Stimulated activated CD8-positive, alpha-beta memory T cell treated with anti-CD3 and anti-CD28 coated beads, Interleukin-2, amount 100 ng/mL, for 1 hour (primary cell): ENCODE results near the gene CARMIL1.

Experiments used
- DNase-seq, 2 donors: peaks; one replicate each; pipeline ENCODE4 v3.0.0-alpha.2; 2020; ENCODE audit warnings: low read depth in 2 of 2

The CARMIL1 gene

DNA sequence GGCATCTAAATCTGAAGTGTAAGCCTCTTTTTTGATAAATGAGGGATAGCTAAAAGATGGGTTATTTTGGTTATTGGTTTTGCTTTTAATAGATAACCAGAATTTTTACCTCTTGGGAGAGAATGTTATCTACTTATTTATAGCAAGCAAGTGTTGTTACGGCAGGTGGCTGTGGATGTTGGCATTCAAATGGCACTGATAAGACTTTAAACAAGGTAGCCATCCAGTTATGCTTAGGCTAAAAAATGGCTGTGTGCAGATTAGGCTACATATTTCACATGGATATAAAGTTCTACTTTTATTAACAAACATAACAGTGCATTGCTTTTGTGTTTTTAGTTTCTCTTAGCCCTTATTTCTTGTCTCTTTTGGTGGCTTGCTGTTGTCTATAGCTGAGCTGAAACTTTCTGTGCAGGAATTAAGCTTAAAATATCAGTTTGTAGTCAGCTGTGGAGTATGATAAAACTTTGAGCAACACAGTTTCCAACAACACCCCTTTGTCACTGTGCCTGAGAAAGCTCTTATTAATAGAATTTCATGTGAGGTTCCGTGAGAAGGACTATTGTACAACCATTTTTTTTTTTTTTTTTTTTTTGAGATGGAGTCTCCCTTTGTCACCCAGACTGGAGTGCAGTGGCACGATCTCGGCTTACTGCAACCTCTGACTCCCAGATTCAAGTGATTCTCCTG is 28.8 kb downstream of the CARMIL1 start:
- DNase-seq: no peak

DNA sequence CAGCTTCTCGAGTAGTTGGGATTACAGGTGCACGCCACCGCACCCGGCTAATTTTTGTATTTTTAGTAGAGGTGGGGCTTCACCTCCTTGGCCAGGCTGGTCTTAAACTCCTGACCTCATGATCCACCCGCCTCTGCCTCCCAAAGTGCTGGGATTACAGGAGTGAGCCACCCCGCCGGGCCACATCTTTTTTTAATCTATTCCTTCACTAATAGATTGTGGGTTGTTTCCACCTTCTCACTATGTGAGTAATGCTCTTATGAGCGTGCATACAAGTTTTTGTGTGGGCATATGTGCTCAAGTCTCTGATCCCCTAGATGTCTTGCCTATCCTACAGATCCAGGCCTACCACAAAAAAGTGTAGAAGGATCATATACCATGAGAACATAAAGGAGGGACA is 30.7 kb downstream of the CARMIL1 start:
- no peak for DNase-seq

DNA sequence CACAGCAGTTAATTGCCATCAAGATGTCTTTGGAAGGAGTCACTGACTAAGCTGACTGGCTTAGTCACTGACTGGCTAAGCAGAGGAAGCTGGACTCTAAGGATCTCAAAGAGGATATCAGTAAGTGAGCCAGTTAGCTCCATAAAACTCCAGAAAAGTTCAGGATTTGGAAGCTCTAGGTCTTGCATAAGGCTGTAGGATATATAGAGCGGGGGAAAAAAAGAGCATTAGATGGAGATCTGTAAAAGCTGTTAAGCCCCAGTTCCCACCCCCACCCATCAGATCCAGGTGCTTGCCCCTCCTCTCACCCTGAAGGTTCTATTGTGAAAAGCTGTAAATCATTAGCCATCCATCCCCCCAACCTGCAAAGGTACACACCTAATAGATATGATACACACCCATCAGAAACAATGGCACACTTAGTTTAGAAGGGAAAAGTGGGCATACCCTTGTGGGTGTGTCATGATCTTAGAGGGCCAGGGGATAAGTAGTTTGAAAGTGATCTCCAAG is 32.2 kb downstream of the CARMIL1 start:
- no peak for DNase-seq

DNA sequence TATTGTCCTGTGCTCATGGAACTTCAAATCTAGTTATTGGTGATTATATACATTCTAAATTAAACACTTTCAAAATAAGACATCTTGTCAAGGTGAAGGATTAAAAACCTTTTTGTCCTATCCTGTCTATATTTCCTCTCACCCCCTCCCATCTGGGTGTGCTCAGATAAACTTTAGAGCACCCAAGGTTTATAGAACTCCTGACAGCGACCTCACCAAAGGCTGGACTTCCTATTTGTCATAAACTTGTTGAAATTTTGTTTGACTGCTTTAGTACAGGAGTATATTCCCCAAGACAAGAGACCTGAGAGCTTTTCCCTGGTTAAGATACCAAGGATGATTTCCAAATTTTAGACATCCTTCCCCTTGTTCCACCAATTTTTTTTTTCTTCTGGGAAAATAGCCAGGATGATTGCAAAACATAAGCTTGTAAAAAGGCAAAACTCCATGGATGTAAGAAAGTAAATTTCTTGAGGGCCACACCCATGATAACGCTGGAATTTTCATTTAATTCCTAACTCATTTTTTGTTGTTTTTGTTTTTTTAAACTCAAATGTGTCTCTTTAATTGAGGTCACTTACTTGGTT is 33.0 kb downstream of the CARMIL1 start:
- DNase-seq: no peak

DNA sequence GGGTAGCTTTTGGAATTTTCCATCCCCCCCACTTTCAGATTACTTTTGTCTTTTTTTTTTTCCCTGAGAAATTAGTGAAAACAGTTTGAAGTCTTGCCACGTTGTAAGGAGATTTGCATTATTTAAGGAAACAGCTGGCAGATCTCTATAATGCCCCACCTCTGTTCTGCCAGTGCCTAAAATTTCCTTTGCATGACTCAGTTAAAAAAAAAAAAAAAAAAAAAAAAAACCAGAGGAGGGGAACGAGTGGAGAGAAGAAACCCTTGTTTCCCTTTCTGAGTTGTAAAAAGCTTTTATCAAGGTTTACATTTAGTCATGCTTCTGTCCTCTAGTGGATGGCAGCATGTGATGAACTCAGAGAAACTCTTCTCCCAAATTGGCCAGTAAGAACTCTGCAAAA is 33.5 kb downstream of the CARMIL1 start:
- DNase-seq: no peak

DNA sequence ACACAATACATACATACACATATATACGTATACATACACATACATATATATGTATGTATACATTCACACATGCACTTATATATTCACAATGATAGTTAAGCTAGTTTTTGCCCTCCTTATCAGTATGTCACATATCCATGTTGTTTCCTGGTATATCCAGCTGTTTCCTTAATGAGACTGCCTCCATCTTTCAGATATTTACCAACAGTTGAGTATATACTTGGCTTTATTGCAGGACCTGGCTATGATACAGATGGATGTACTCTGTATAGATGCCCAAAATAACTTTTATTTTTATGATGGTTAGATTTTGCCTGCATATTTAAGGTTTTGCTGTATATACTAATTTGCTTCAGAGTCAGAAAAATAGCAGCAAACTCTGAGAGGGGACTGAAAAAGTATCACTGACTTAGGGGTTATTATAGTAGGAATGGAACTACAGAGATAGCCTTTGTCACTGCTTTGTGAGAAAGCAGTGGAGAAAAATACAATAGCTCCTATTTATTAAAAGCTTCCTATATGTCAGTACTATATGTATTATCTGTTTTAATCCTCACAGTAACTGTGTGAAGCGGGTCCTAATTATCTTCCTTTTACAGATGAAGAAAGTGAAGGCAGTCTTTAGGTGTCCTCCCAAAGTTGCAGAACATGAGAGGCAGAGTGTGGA is 35.5 kb downstream of the CARMIL1 start:
- no peak for DNase-seq

DNA sequence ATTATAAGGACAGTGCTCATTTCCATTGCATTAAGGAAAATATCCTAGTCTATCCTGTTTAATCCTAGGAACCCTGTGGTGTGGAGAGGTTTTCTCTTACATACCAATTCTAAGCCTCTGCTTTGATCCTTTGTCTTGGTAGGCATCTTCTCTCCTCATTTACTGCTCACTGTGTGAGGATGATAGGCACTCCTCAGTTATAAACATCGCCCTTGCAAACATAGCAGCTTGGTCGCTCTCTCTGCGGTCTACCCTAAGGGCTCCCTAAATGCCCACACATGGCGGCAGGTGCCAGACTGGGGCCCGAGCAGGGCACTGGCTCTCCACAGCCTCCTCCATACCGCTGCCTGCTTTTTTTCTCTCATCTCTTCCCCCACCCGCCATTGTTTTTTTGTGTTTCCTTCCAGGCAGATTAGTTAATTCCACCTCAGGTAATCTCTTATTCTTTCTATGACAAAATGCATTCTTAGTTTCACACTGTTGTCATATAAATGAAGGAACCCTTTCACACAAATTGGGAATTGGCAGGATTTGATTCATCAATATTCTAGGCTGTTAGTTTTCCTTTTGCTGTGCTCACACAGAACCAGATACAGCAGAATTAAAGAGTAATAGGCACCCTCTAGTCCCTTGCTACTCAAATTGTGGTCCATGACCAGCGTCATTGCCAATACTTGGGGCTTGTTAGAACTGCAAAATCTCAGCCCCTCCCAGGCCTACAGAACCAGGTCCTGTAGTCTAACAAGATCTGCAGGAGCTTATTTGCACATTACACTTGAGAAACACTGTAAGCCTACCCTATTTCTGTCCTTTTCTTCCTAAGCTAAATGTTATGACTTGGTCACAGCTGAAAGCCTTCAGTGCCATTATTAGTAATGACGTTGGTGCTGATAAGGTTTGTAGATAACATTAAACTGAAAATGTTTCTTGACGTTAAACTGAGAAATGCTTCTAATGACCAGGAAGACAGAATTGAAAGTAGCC is 36.3 kb downstream of the CARMIL1 start:
- DNase-seq: no peak

DNA sequence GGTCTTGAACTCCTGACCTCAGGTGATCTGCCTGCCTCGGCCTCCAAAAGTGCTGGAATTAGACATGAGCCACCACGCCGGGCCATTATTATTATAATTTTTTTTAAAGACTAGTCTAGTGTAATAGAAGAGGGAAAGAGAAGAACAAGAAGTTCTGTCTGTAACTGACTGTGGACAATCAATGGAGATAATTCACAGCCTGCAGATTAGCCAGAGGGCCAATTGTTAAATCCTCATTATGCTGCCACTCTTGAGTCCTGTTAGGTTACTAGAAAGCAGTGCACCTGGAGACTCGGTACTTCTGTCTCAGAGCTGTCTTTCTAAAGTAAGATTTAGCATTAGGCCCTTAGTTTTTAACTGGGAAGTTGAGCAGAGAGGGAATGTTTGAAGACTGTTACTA is 37.5 kb downstream of the CARMIL1 start:
- DNase-seq: no peak

DNA sequence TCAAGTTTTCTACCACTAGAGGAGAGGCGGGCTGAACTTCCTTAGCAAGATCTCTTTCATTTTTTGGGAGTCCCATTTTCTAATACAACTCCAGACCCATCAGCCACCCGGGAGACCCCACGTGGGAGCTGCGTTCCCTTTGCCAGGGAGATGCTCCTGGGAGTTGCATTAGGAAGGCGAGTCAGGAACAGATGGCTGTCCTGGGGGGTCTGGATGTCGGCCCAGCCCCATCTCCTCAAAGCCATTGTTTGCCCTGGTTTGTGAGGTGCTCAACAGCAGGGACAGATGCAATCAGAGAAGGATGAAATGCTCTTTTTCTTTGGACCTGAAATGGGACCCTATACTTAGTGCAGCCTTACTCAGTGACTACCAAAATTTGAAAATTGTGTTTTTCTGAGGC is 39.4 kb downstream of the CARMIL1 start:
- DNase-seq: no peak

DNA sequence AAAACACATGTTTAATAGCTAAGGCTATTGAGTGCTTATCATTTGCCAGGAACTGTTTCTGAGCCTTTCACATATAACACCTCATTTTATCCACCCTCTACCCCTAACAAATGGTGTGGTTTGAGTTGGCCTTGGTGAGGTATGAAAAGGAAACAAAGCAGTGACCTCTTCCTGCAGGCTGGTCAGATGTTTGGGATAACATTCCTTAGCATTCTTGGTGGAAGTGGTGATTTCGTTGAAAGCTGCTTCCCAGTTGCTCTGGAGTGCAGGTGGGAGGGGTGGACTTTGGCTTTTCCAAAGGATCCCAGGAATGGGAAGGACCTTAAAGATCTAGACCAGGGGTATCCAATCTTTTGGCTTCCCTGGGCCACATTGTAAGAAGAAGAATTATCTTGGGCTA is 41.3 kb downstream of the CARMIL1 start:
- DNase-seq: no peak

DNA sequence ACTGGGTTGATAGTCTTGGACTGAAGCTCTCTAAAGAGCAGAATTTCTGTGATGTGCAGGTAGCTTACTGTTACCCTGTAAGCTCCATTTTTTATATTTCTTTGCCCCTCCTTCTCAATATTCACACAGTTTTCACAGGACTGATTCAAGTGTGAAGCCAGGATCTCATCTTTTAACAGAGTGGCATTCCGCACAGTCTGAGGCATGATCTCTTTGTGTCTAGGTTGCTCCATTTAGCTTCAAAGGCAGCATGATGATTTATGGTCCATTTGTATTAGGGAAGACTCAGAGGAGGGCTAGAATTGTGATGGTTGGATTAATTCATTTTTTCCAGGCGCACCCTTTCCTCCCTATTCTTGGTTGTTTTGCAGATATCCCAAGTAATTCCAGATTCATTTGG is 43.5 kb downstream of the CARMIL1 start:
- no peak for DNase-seq

DNA sequence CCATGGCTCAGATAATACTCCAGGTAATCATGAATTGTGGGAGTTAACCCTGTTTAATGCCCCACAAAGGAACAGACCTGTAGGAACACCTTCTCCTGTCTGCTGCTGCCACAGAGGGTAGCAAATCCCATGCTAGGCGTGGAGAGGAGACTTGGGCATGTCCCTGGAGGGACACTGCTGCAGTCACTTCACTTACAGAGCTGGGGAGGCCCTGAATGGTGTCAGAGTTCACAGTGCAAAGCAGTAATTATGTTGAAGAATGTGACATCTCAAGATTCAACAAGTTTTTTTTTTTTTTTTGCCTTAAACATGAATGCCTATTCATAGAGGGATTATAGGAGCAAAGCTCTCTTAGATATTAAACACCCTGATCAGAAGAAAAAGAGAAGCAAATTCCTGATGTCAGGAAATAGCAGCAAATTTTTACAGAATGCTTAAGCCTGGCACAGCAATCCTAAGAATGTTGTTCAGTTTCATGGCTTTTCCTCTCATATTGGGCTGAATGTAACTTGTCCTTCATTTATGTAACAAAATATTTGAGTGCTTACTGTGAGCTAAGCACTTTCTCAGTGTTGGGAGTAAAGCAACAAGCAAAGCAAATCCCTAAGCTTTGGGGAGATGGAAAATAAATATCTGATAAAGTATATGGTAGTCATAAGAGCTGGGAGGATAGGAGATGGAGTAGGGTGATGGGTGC is 45.0 kb downstream of the CARMIL1 start:
- DNase-seq: no peak

DNA sequence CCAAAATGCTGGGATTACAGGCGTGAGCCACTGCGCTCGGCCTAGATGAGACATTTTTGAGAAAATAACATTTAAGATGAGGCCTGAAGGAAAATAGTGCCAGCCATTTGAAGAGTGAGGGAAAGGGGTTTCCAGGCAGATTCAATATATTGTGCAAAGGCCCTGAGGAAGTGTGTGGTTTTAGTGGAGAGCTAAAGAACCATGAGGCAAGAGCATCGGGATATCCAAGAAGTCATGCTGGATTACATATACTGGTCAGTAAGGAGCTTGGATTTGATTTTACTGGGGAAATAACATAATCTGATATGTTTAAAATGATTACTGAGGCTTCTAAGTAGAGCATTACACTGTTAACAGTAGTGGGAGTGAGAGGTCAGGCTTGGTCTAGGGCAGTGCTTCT is 47.0 kb downstream of the CARMIL1 start:
- no peak for DNase-seq

DNA sequence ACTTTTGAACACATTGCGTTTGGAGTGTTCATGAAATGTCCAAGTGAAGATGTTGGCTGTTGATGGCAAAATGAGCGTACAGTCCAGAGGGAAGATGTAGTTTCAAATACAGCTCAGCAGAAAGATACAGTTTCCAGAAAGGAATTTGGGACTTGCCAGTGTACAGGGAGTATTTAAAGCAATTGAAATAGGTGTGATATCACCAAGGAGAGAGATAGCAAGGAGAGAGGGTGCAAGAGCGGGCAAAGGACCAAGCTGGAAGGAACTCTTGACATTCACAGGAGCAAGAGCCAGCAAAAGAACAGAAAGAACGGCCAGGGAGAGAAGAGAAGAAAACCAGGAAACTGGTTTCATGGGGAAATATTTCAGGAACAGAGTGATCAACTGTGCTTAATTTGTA is 47.8 kb downstream of the CARMIL1 start:
- no peak for DNase-seq

DNA sequence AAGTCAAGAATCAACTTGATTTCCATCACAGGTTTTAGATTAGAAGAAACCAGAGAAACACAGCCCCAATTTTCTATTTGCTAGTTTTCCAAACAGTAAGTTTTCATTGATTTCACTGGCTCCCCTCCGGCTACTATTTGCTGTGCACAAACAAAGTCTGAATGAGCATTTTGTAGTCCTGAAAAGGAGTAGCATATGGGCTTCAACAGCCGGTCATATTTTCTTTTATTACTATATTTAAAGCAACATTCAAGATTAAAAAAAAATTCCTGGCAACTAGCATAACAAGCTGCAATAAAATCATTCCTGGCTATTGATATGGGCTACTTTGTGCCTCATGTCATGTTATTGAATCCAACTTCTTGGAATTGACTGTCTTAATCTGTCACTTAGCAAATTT is 48.3 kb downstream of the CARMIL1 start:
- no peak for DNase-seq

DNA sequence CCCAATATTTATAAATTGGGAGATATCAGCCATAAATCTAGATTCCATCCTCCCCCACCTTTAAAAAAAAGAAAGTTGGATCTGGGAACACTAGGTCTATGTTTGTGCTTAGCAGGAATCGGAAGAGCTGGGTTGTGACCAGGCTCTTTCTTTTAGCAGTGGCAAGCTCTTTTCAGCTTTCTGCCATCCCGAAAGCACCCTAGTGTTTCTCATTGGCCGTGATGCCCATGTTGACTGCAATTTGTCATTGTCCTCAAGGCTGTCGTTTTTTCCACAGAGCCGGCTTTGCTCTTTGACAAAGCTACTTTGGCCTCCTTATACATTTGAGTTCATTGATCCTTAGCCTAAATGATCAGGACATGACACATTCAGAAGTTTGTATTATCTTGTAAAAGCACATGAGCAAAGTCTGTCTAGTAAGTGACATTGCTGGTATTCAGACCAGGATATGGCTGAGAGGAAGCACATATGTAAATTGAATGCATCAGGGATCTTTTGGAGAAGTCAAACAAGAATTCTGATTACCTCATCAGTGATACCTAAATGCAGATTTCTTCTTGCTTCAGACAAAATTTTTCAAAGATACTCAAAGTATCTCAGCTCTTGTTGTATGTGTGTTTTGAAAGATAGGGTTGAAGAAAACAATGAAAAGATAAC is 50.1 kb downstream of the CARMIL1 start:
- DNase-seq: no peak

DNA sequence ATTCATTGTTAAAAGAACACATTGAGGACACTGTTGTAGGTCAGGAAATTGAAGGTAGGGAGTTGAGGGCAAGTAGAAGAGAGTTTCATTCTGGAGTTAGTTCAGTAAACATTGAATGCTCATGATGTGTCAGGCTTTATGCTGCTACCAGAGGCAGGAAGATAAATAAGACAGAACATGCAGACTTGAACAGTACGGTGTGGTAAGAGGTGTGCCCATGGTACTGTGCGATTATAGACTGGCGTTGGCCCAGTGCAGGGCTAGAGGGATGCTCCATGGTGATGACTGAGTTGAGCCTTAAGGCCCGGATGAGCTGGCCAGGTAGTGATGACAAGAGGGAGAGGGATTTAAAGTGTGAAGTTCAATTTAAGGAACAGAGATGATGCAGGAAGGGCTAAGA is 50.8 kb downstream of the CARMIL1 start:
- DNase-seq: no peak

DNA sequence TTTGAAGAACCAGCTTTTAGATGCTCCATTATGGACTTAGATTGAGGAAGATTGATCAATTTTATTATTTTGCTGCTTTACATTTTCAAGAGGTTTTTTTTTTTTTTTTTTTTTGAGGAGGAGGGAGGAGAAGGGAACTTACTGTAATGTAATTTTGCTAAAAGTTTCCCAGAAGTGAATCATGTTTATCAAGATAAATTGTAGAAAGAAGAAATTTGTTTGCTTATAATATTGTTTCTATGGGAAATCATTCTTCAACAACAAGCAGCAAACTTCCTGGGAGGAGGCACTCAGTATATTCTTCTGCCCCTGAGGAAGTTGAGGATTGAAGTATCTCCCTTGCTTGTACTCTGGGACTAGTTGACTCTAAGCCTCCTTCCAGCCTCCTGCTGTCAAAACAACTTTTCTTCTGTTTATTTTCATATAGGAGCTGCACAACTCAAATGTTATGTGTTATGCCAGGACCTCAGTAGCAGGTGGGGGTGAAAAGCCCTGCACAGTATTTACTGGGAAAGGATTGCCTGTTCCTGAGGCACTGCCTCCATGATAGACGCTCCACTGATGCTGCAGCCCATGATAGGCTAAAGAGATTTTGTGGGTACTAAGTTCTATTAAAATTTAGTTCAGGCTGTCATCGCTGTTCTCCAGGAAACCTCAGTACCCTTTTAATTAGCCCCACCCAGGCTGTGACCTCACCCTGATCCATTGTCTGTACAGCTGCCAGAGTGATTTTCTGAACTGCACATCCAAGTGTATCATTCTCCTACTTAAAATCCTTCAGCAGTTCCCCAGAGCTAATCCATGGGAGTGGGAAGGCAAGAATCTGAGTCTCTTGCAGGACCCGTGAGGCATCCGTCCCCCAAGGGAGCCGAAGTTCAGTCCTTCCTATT is 51.9 kb downstream of the CARMIL1 start:
- no peak for DNase-seq

DNA sequence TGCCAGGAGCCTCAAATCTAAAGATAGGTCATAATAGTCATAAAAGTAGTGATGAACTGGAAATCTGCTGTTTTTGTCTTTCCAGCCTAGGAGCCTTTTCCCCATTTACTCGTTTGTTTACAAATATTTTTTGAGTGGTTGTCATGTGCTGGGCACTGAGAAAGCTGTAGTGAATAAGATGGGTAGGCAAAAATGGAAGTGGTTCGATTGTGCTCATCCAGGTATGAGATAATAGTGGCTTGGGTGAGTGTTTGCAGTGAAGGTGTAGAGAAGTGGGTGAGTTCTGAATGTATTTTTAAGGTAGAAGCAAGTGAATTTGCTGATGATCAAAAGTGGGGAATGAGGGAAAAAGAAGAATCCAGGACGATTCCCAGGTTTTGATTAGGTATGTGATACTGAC is 53.0 kb downstream of the CARMIL1 start:
- no peak for DNase-seq

DNA sequence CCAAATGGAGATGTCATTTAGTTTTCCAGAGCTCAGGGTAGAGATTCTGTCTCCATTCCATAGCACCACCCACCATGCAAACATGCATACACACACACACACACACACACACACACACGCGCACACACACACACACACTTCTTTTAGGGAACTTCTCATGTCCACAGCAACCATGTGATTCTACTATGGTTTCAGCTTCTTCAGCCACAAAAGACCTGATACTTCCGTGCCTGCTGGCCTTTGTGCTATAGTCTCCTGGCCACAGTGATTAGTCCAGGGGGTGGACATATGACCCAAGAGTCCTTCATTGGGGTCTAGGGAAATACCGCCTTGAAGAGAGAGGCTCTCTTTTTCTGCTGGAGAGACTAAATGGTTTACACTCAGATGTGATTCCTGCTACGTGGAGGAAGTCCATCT is 53.5 kb downstream of the CARMIL1 start:
- DNase-seq: no peak
